Skeletal muscle tissue (tissue), 4 donors: ENCODE data around the gene CINP. TPM values are rescaled to one million over a fixed set of nuclear protein-coding genes. Genes with fewer than 3 reads are reported as not detected.
"Not testable (repeated sequence)": the region's sequence is repeated elsewhere in the genome, so short reads cannot be mapped to it uniquely, and the experiment has no call there.

ENCODE experiments used
- H3K27ac ChIP-seq: one replicate; pipeline ENCODE4 v1.7.0; 2013; ENCODE audit warnings: mild to moderate bottlenecking, low read depth, low read length, inconsistent platforms
- H3K27me3 ChIP-seq, 3 donors: one replicate each; pipeline ENCODE4 v1.7.0; 2013; ENCODE audit warnings: low read length in 3 of 3; ENCODE audit not compliant: control insufficient read depth in 3 of 3, insufficient read depth in 3 of 3
- H3K36me3 ChIP-seq, 3 donors: one replicate each; pipeline ENCODE4 v1.7.0; 2013; ENCODE audit warnings: low read length in 3 of 3; ENCODE audit not compliant: control insufficient read depth in 3 of 3, insufficient read depth in 3 of 3
- H3K4me1 ChIP-seq, 3 donors: one replicate each; pipeline ENCODE4 v1.7.0; 2013; ENCODE audit warnings: low read length in 3 of 3, mild to moderate bottlenecking in 3 of 3; ENCODE audit not compliant: control insufficient read depth in 3 of 3, insufficient read depth in 3 of 3
- H3K4me3 ChIP-seq, 3 donors: one replicate each; pipeline ENCODE4 v1.7.0; 2013; ENCODE audit warnings: low read length in 3 of 3
- H3K9ac ChIP-seq, 3 donors: one replicate each; pipeline ENCODE4 v1.7.0; 2013; ENCODE audit warnings: low read length in 3 of 3, mild to moderate bottlenecking in 3 of 3, moderate library complexity in 2 of 3, low read depth in 1 of 3
- H3K9me3 ChIP-seq, 3 donors: one replicate each; pipeline ENCODE4 v1.7.0; 2013; ENCODE audit warnings: low read length in 3 of 3; ENCODE audit not compliant: control insufficient read depth in 3 of 3
- total RNA-seq: library from RNA; depleted of rRNA; stranded (reverse); fragments of >200 nt; gene quantifications from one replicate; pipeline ENCODE4 v1.2.3, GENCODE V29; 2014
- donor health status: Osteomylitis.

CINP gene
- total RNA-seq, 1 donor from 2014 or later = 24.0 TPM

DNA sequence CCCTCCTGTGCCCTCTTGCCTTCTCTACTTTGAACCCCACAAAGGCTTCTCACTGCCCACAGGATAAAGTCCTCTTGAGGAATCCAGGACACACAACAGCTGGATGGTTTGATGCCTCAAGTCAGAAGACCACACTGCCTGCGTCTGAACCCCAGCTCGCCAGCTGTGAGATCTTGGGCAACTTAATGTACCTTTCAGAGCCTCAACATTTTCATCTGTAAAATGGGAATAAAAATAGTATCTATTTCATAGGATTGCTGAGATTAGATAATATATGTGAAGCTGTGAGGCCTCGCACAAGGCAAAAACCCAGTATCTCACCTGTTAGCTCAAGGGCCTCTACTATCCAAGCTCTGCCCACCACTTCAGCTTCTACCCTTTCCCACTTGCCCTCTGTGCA is 2.3 kb downstream of the CINP start:
- Histone ChIP-seq H3K27me3 (no peaks in the 10 kb centered on the region), H3K27ac (no peak overlapping the region), H3K36me3 (peaks cover 26 to 34% (median 34%) of the 10 kb centered on the region in 3 donors), H3K9me3 (no peaks in the 10 kb centered on the region), H3K4me3 (no peak overlapping the region), H3K4me1 (peaks cover 18 to 29% (median 19%) of the 10 kb centered on the region in 3 donors), H3K9ac (no peak overlapping the region)

DNA sequence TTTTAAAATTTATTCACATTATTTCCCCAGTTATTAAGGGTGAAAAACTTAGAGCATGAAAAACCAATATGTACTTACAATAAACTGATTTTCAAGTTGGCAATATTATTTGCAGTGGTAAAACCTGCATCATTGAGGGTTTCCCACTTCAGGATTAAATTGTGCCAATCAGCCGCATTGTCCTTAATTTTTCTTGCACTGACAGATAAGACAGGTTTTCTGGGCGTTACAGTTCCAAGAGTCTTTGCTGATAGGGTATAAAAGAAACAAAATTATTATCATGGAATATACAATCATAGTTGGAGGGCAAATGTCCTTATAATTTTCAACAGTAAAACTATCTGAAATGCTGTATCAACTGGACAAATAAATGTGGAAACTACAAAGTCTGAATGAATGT is 3.3 kb downstream of the CINP start:
- Histone ChIP-seq H3K4me3 (no peak overlapping the region), H3K36me3 (peaks cover 33 to 44% (median 43%) of the 10 kb centered on the region in 3 donors), H3K4me1 (peaks cover 17 to 20% (median 18%) of the 10 kb centered on the region in 3 donors), H3K9me3 (no peaks in the 10 kb centered on the region), H3K9ac (no peak overlapping the region), H3K27me3 (no peaks in the 10 kb centered on the region), H3K27ac (no peak overlapping the region)

- Histone ChIP-seq H3K36me3 (peaks cover 42 to 65% (median 59%) of the 10 kb centered on the region in 3 donors), H3K9me3 (no peaks in the 10 kb centered on the region), H3K27ac (no peak overlapping the region), H3K4me1 (peaks cover 0 to 2% (median 0%) of the 10 kb centered on the region in 3 donors), H3K4me3 (no peak overlapping the region), H3K9ac (no peak overlapping the region), H3K27me3 (no peaks in the 10 kb centered on the region)
Measured at GRCh38 chr14:102356280-102356679, 6.4 kb downstream of the CINP start.

DNA sequence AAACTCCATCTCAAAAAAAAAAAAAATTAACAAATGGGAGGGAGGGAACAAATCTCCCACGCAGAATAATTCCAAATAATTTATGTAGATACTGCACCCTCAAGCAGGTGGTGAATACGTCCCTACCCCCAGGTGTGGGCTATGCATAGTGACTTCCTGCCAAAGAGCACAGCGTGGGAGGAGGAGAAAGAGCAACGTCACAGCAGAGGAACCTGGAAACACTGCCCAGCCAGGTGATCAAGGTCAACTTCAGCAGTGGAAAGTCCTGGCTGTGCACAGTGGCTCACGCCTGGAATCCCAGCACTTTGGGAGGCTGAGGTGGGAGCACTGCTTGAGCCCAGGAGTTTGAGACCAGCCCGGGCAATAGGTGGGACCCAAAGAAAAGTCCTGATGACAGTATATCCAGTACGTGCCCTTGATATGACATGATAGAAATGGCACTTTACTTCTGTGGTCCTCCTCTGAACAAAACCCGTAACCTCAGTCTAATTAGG is 9.5 kb downstream of the CINP start:
- peaks cover 0 to 2% (median 2%) of the 10 kb centered on the region in 3 donors for H3K4me1 ChIP-seq
- no peak overlapping the region for H3K27ac ChIP-seq
- no peaks in the 10 kb centered on the region for H3K27me3 ChIP-seq
- H3K9me3 ChIP-seq = no peaks in the 10 kb centered on the region
- H3K9ac ChIP-seq = no peak overlapping the region
- peaks cover 46 to 66% (median 64%) of the 10 kb centered on the region in 3 donors for H3K36me3 ChIP-seq
- no peak overlapping the region for H3K4me3 ChIP-seq

DNA sequence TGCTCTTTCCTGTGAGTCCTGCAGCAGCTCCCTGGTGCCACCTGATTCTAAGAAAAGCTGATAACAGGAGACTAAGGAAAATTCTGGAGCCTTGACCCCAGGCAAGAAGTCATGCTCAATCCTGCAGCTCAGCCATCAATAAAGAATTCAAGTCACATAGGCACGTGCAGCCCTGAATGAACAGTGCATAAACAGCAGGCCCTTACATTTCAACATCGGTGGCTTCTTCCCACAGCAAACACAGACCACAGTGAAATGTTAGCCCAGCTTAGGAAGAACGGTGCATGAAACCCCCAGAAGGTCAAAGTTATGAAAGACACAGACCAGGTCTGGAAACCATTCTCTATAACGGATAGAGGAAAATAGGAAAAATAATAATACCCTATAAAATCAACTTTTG is 10.5 kb downstream of the CINP start:
- no peak overlapping the region for H3K27ac ChIP-seq
- H3K27me3 ChIP-seq = no peaks in the 10 kb centered on the region
- H3K4me3 ChIP-seq = no peak overlapping the region
- H3K4me1 ChIP-seq = peaks cover 0 to 2% (median 2%) of the 10 kb centered on the region in 3 donors
- H3K9me3 ChIP-seq = no peaks in the 10 kb centered on the region
- peaks cover 46 to 71% (median 64%) of the 10 kb centered on the region in 3 donors for H3K36me3 ChIP-seq
- no peak overlapping the region for H3K9ac ChIP-seq

GRCh38 chr14:102351593-102351992 is 11.1 kb downstream of the CINP start:
- not testable (repeated sequence) for H3K9ac ChIP-seq, H3K9me3 ChIP-seq, H3K4me3 ChIP-seq, H3K4me1 ChIP-seq, H3K27me3 ChIP-seq
- peaks cover 47 to 76% (median 69%) of the 10 kb centered on the region in 3 donors for H3K36me3 ChIP-seq
- H3K27ac ChIP-seq = peak overlapping the region; percentile 58

- Histone ChIP-seq H3K4me1 (peaks cover 0 to 2% (median 2%) of the 10 kb centered on the region in 3 donors), H3K9ac (no peak overlapping the region), H3K4me3 (peak overlapping the region in 1 of 3 donors; percentile 11)
Measured at GRCh38 chr14:102351023-102351422, 11.7 kb downstream of the CINP start.

DNA sequence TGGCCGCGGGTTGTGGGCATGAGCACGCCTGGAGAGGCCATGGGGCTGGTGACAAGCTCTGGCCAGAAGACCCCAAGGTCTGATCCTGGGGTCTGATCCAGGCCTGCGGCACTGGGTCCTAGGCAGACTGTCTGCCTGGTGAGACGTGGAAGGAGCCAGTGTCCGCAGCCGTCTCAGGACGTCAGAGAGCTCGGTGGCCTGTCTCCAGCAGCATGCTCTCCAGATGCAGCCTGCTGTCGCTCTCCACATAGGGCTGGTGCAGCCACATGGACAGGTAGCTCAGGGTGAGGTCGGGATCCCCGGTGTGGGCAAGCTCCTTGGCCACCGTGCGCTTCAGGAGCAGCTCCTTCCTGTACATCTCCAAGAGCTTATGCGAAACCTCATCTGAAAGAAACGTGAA is 14.3 kb downstream of the CINP start:
- H3K9ac ChIP-seq = no peak overlapping the region
- H3K4me3 ChIP-seq = no peak overlapping the region
- peaks cover 49 to 71% (median 59%) of the 10 kb centered on the region in 3 donors for H3K36me3 ChIP-seq
- H3K9me3 ChIP-seq = no peaks in the 10 kb centered on the region
- no peaks in the 10 kb centered on the region for H3K27me3 ChIP-seq
- no peak overlapping the region for H3K27ac ChIP-seq
- peaks cover 0 to 2% (median 2%) of the 10 kb centered on the region in 3 donors for H3K4me1 ChIP-seq

More at GRCh38 chr14:102351023-102351422, 11.7 kb downstream of the CINP start:
- H3K9me3 ChIP-seq = no peaks in the 10 kb centered on the region
- H3K27ac ChIP-seq = peak overlapping the region; percentile 58
- H3K27me3 ChIP-seq = no peaks in the 10 kb centered on the region
- H3K36me3 ChIP-seq = peaks cover 45 to 75% (median 63%) of the 10 kb centered on the region in 3 donors

DNA sequence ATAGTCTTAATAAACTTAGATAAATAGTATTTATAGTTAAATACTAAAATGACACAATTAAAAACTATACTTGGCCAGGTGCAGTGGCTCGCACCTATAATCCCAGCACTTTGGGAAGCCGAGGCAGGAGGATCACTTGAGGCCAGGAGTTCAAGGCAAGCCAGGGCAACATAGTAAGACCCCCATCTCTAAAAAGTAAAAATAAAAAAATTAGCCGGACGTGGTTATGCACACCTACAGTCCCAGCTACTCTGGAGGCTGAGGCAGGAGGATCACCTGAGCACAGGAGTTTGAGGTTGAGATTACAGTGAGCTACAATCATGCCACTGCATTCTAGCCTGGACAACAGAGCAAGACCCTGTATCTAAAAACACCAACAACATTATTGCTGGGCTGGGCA is 16.0 kb downstream of the CINP start:
- peaks cover 53 to 67% (median 61%) of the 10 kb centered on the region in 3 donors for H3K36me3 ChIP-seq
- no peak overlapping the region for H3K9ac ChIP-seq
- no peaks in the 10 kb centered on the region for H3K27me3 ChIP-seq
- no peaks in the 10 kb centered on the region for H3K9me3 ChIP-seq
- H3K4me3 ChIP-seq = no peak overlapping the region
- H3K4me1 ChIP-seq = peaks cover 0 to 2% (median 0%) of the 10 kb centered on the region in 3 donors
- no peak overlapping the region for H3K27ac ChIP-seq

- no peak overlapping the region for H3K4me3 ChIP-seq
- H3K9me3 ChIP-seq = no peaks in the 10 kb centered on the region
- no peaks in the 10 kb centered on the region for H3K4me1 ChIP-seq
- H3K27me3 ChIP-seq = no peaks in the 10 kb centered on the region
- peaks cover 51 to 72% (median 67%) of the 10 kb centered on the region in 3 donors for H3K36me3 ChIP-seq
- H3K27ac ChIP-seq = no peak overlapping the region
- H3K9ac ChIP-seq = no peak overlapping the region
Measured at GRCh38 chr14:102345232-102345631, 17.5 kb downstream of the CINP start.
